Pancreas (tissue), 10 donors: Measurements from ENCODE around the gene MORC3. TPM values are rescaled to one million over a fixed set of nuclear protein-coding genes. Genes with fewer than 3 reads are reported as not detected.

Experiments used
- ATAC-seq, 4 donors: fragments of 200-7000 bp; cut with Tn5 transposase; one replicate each; pipeline versions ENCODE4 v1.8.0 to v1.9.1; 2020; ENCODE audit warnings: mild to moderate bottlenecking in 4 of 4, moderate library complexity in 4 of 4
- DNase-seq, 6 donors: peaks; one replicate each; pipeline ENCODE4 v3.0.0-alpha.2; 2020
- FAIRE-seq: peaks from 2 replicates; lab custom pipeline; 2012; peaks lifted over from hg19 to GRCh38; lab: Jason Lieb, UNC
- H3K27ac ChIP-seq, 4 donors: fragments of 200-600 bp; sonication (generic); 1 replicate in 3 of 4; 2 replicates in 1 of 4; pipeline versions ENCODE4 v1.5.0 to v1.8.0; 2020
- H3K27me3 ChIP-seq, 4 donors: fragments of 200-600 bp; one replicate each; pipeline ENCODE4 v1.8.0; 2021
- H3K36me3 ChIP-seq, 3 donors: fragments of 200-600 bp; sonication (generic) in 1 of 3; one replicate each; pipeline versions ENCODE4 v1.5.0 to v1.8.0; 2020 to 2021
- H3K4me1 ChIP-seq, 3 donors: fragments of 200-600 bp; one replicate each; pipeline ENCODE4 v1.8.0; 2021
- H3K4me3 ChIP-seq, 4 donors: fragments of 200-600 bp; sonication (generic) in 2 of 4; one replicate each; pipeline versions ENCODE4 v1.5.0 to v1.8.0; 2020 to 2021
- H3K9me3 ChIP-seq, 4 donors: fragments of 200-600 bp; one replicate each; pipeline ENCODE4 v1.8.0; 2021
- CTCF ChIP-seq, 4 donors: fragments of 200-600 bp; sonication (generic) in 3 of 4; IDR thresholded peaks; one replicate each; pipeline versions ENCODE4 v1.5.0 to v1.8.0; 2021; ENCODE audit warnings: antibody characterized with exemption in 4 of 4
- WGBS, 2 donors: extraction: QIAGEN DNeasy Blood & Tissue Kit; methylation state at CpG; one replicate each; pipeline ENCODE4 v1.1.7; 2013; 5-methylcytosine and 5-hydroxymethylcytosine counted together
- intact Hi-C, 3 donors: fragments of 100-400 bp; cut with DNase I; formaldehyde crosslinking; loops; one replicate each; pipeline versions ENCODE4 v1.11.1 to v1.14.2; 2022
- polyA plus RNA-seq, 2 donors: library from polyadenylated mRNA; stranded (reverse); fragments of 200-250 nt; gene quantifications; one replicate each; pipeline ENCODE4 v1.2.3, GENCODE V29; 2013
- total RNA-seq, 6 donors: library from RNA; stranded (reverse); fragmentation: NEBNext Ultra II Directional in 4 of 6; extraction: Animal tissue kit (Norgen Biotek cat#: 25700) in 4 of 6; gene quantifications; one replicate each; pipeline versions ENCODE4 v1.2.1 to v1.2.4, GENCODE V29; 2021 to 2023
- donor health status: healthy with polysubstance abuse.
- donor health status: DM: no; HTN: no; CAD: no; lungs with moderate emphysema.
- donor health status: DM: no; HTN: no; CAD: no.
- donor health status: control.
- donor health status: control.
- donor health status: Bipolar disorder and iron deficiency.
- donor health status: DM: yes; HTN: yes; CAD: no.
- donor health status: DM: no; HTN: no; CAD: no.
- donor health status: DM: no; HTN: no; CAD: no.
- donor health status: DM: yes; HTN: yes; CAD: no.

MORC3 gene
- total and polyA plus RNA-seq, 8 donors: 8.1 to 19.8 (median 10.3) TPM

GRCh38 chr21:36354918-36355680 lies 35.1 kb downstream of the MORC3 start:
- peaks cover 0 to 30% (median 12%) of the 10 kb centered on the region in 3 donors for H3K36me3 ChIP-seq
- H3K9me3 ChIP-seq: no peaks in the 10 kb centered on the region
- H3K4me3 ChIP-seq: no peak overlapping the region
- H3K4me1 ChIP-seq: no peaks in the 10 kb centered on the region
- no peak overlapping the region for H3K27ac ChIP-seq
- FAIRE-seq (no peak), DNase-seq (no peak), ATAC-seq (no peak)
- 90 to 92% methylated on average over 5 of the region's 5 CpGs for WGBS, 2 donors
- H3K27me3 ChIP-seq: no peaks in the 10 kb centered on the region
- no peak for TF ChIP-seq CTCF (IDR thresholded peaks at IDR 0.05)
- intact Hi-C loops: no loop called here

DNA sequence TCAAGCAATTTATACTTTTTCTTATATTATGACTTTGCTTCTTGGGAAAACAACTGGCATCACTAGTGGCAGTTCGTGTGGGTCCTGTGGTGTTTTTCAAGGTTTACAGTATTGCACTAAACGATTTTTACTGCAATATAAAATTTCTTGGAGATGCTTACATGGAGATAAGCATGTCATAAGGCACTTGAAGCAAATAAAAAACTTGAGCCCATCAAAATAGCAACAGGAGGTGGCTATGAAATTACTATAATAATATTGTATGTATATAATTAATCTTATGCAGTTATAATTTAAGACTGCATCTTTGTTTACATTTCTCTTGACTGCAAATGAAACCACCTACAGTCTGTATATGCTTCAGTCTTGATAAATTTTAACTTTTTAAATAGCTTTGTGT lies 35.9 kb downstream of the MORC3 start:
- Histone ChIP-seq H3K36me3 (peaks cover 0 to 37% (median 18%) of the 10 kb centered on the region in 3 donors), H3K9me3 (no peaks in the 10 kb centered on the region), H3K4me1 (no peaks in the 10 kb centered on the region), H3K4me3 (no peak overlapping the region), H3K27ac (no peak overlapping the region), H3K27me3 (no peaks in the 10 kb centered on the region)
- TF ChIP-seq CTCF (IDR thresholded peaks at IDR 0.05): no peak
- WGBS, 2 donors: 57 to 63% methylated on average over 2 of the region's 2 CpGs
- intact Hi-C loops: no loop called here
- no peak for FAIRE-seq
- ATAC-seq: no peak
- no peak for DNase-seq

DNA sequence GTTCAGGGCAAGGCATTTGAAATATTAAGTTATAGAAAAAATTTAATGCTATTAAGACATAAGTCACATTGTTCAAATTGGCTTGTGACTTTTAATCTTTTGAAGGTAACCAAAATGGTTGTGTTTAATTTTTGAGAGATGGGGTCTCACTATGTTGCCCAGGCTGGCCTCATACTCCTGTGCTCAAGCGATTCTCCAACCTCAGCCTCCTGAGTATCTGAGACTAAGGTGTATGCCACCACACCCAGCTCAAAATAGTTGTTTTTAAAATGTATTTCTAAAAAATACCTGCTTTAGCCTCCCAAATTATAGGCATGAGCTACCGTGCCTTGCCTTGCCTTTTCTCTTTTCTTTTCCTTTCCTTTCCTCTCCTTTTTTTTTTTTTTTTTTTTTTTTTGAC lies 39.2 kb downstream of the MORC3 start:
- intact Hi-C loops: no loop called here
- ATAC-seq (no peak), FAIRE-seq (no peak), DNase-seq (no peak)
- Histone ChIP-seq H3K4me1 (no peaks in the 10 kb centered on the region), H3K27ac (no peak overlapping the region), H3K27me3 (no peaks in the 10 kb centered on the region), H3K36me3 (peaks cover 0 to 60% (median 23%) of the 10 kb centered on the region in 3 donors), H3K9me3 (no peaks in the 10 kb centered on the region), H3K4me3 (no peak overlapping the region)
- no peak for TF ChIP-seq CTCF (IDR thresholded peaks at IDR 0.05)
- 86 to 97% methylated on average over 2 of the region's 2 CpGs for WGBS, 2 donors

- Histone ChIP-seq H3K36me3 (peaks cover 0 to 72% (median 38%) of the 10 kb centered on the region in 3 donors), H3K27ac (no peak overlapping the region), H3K4me1 (no peaks in the 10 kb centered on the region), H3K4me3 (no peak overlapping the region), H3K9me3 (no peaks in the 10 kb centered on the region), H3K27me3 (no peaks in the 10 kb centered on the region)
- 89 to 90% methylated on average over 7 of the region's 7 CpGs for WGBS, 2 donors
- ATAC-seq: no peak
- no peak for FAIRE-seq
- intact Hi-C loops: no loop called here
- TF ChIP-seq CTCF (IDR thresholded peaks at IDR 0.05): no peak
- no peak for DNase-seq
Observed at GRCh38 chr21:36369064-36369685, 49.2 kb downstream of the MORC3 start.

GRCh38 chr21:36375994-36376393 lies 56.0 kb downstream of the MORC3 start:
- no peak for FAIRE-seq
- H3K27ac ChIP-seq: peak overlapping the region in 1 of 4 donors; percentile 68
- no peak for ATAC-seq
- no peak for TF ChIP-seq CTCF (IDR thresholded peaks at IDR 0.05)
- DNase-seq: no peak
- H3K9me3 ChIP-seq: no peaks in the 10 kb centered on the region
- H3K4me3 ChIP-seq: no peak overlapping the region
- peaks cover 0 to 12% (median 0%) of the 10 kb centered on the region in 3 donors for H3K4me1 ChIP-seq
- no peaks in the 10 kb centered on the region for H3K27me3 ChIP-seq
- intact Hi-C loops: no loop called here
- peaks cover 0 to 13% (median 9%) of the 10 kb centered on the region in 3 donors for H3K36me3 ChIP-seq
